Stimulated activated CD4-positive, alpha-beta T cell treated with anti-CD3 and anti-CD28 coated beads, TNF-alpha, amount 100 ng/mL, for 4 hours (primary cell): ENCODE results near the gene ACVR1B.
"Not testable (repeated sequence)": the region's sequence is repeated elsewhere in the genome, so short reads cannot be mapped to it uniquely, and the experiment has no call there.

Experiments
- DNase-seq, 3 experiments: peaks; one replicate each; pipeline ENCODE4 v3.0.0-alpha.2; 2020; ENCODE audit warnings: low read depth in 3 of 3

ACVR1B gene

GRCh38 chr12:51970904-51971646 lies 19.6 kb downstream of the ACVR1B start:
- DNase-seq, result no peak

GRCh38 chr12:51971679-51972421 lies 20.4 kb downstream of the ACVR1B start:
- DNase-seq, result no peak

GRCh38 chr12:51972422-51972812 lies 20.9 kb downstream of the ACVR1B start:
- DNase-seq, result no peak

GRCh38 chr12:51972849-51973273 lies 21.4 kb downstream of the ACVR1B start:
- DNase-seq, result no peak

DNA sequence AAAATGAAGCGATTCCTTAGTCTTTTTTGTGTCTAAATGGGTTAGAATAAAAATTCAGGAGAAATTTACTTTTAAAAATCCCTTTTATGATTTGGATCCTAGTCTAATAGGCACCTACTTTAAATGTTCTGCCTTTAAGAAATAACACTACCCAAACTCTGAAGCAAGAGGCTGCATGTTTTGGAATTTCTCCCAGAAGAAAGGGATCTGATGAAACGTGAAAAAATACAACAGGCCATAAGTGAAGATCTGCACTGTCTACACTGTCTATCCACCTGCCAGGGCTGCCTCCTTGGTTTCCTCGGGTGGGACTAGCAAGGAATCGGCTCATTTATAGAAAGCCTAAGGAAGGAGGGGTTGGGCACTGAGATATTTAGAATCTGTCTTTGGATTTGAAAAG lies 22.1 kb downstream of the ACVR1B start:
- DNase-seq, result no peak

- no peak for DNase-seq
Observed at GRCh38 chr12:51974646-51975045, 23.1 kb downstream of the ACVR1B start.

DNA sequence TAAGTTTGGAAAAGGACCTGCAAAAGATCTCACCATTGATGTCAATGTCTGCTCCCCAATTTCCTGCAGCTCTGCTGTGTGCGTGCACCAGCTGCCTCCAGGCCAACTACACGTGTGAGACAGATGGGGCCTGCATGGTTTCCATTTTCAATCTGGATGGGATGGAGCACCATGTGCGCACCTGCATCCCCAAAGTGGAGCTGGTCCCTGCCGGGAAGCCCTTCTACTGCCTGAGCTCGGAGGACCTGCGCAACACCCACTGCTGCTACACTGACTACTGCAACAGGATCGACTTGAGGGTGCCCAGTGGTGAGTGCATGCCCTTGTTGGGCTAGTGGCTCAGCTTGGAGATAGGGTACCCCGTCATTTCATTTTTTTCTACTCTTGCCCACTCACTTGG lies 23.7 kb downstream of the ACVR1B start:
- DNase-seq, result no peak

DNA sequence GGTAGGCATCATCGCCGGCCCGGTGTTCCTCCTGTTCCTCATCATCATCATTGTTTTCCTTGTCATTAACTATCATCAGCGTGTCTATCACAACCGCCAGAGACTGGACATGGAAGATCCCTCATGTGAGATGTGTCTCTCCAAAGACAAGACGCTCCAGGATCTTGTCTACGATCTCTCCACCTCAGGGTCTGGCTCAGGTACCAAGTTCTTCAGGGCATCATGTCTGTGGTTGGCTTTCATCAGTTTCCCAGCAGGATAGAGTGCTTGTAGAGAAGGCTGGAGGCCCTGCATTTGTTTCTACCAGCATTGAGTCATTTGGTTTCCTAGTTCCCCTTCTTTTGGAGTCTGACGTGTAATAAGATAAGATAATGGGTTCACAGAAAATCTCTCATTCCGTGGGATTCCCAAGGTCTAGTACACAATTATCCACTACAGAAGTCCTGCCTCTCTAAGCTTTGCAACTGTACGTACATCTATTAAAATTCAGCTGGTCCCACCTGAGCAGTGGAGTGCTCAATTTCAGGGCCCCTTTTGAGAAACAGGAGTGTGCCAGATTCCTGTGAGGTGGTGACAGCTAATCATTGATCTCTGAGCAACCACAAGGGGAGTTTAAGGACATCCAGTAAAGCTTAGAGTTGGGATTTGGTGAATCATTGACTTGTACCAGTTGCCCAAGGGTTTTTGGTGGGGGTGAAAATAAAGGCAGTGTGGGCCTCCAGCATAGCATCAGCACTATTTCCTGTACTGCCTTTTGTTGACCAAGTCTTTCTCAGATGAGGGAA lies 25.1 kb downstream of the ACVR1B start:
- no peak for DNase-seq

- no peak for DNase-seq
Observed at GRCh38 chr12:51977320-51977753, 25.8 kb downstream of the ACVR1B start.

DNA sequence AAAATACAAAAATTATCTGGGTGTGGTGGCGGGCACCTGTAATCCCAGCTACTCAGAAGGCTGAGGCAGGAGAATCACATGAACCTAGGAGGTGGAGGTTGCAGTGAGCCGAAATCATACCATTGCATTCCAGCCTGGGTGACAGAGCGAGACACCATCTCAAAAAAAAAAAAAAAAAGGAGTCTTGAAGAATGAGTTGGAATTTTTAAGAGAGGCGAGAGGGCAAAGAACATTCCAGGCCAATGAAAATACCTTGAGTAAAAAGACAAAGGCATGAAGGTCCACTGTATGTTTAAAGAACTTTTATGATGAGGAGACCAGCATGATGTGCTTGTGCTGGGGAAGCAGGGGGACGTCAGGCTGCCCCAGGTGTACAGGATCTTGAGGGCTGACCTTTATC lies 27.8 kb downstream of the ACVR1B start:
- DNase-seq, result not testable (repeated sequence)

GRCh38 chr12:51980051-51980808 lies 28.7 kb downstream of the ACVR1B start:
- DNase-seq, result peak; percentile 28 to 51 (median 39)

DNA sequence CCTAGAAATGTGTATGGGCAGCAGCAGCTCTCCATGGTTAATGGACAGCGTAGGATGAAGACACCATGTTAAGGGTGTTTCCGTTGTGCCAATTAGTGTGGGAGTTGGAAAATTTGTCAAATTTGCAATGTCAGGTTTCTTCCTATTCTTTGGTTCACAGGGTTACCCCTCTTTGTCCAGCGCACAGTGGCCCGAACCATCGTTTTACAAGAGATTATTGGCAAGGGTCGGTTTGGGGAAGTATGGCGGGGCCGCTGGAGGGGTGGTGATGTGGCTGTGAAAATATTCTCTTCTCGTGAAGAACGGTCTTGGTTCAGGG lies 29.3 kb downstream of the ACVR1B start:
- no peak for DNase-seq

DNA sequence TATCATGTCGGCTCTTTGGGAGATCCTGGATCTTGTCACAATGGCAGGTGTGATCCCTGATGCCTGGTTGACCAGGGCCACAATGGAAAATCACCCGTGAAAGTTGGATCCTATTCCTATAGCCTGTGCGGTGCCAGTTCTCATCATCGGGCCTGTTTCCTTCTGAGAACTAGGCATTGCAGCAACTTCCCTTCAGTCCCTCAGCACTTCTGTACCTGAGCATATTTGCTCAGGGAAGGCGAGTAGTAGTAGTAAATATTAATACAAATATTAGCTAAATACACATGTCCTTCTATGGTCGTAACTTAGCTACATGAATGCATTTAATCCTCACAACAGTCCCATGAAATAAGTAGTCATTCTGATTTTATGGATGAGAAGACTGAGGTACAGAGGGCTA lies 33.2 kb downstream of the ACVR1B start:
- no peak for DNase-seq

DNA sequence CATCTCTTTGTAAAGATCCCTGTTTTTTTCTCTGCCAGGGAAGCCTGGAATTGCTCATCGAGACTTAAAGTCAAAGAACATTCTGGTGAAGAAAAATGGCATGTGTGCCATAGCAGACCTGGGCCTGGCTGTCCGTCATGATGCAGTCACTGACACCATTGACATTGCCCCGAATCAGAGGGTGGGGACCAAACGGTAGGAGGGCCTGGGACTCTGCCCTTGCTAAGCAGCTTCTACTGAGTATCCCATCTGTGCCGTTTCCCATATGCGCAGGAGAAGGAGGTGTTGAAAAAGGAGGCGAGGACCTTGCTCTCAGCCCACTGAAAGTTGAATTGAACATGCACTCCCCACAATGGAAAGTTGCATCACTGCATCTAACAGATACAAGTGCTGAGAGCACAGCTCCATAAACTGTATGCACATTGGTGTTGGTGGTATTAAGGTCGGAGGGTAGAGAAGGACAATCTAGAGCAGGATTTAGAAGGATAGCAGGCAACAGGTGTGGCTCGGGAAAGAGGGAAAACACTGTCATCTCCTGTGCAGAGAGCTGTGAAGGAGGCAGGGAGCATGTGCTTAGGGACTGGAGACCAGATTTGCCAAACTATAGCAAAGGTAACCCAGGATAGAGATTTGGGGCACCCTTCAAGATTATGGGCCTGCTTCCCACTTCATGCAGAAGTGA lies 33.8 kb downstream of the ACVR1B start:
- DNase-seq, result no peak

- no peak for DNase-seq
Observed at GRCh38 chr12:51986834-51987233, 35.3 kb downstream of the ACVR1B start.

DNA sequence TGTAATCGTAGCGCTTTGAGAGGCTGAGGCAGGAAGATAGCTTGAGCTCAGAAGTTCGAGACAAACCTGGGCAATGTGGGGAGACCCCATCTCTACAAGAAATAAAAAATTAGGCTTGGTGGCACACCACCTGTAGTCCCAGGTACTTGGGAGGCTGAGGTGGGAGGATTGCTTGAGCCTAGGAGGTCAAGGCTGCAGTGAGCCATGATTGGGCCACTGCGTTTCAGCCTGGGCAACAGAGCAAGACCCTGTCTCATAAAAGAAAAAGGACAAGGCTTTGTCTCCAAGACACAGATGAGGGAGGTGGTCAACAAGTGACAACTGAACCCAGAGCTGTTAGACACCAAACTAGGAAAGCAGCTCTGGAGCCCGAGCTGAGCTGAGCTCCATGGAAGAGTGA lies 40.7 kb downstream of the ACVR1B start:
- no peak for DNase-seq

- DNase-seq, result no peak
Observed at GRCh38 chr12:51994539-51994820, 43.0 kb downstream of the ACVR1B start.

DNA sequence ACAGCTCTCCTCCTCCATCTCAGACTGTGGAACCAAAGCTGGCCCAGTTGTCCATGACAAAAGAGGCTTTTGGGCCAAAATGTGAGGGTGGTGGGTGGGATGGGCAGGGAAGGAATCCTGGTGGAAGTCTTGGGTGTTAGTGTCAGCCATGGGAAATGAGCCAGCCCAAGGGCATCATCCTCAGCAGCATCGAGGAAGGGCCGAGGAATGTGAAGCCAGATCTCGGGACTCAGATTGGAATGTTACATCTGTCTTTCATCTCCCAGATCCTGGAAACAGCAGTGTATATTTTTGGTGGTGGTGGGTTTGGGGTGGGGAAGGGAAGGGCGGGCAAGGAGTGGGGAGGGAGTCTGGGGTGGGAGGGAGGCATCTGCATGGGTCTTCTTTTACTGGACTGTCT lies 43.5 kb downstream of the ACVR1B start:
- no peak for DNase-seq

DNA sequence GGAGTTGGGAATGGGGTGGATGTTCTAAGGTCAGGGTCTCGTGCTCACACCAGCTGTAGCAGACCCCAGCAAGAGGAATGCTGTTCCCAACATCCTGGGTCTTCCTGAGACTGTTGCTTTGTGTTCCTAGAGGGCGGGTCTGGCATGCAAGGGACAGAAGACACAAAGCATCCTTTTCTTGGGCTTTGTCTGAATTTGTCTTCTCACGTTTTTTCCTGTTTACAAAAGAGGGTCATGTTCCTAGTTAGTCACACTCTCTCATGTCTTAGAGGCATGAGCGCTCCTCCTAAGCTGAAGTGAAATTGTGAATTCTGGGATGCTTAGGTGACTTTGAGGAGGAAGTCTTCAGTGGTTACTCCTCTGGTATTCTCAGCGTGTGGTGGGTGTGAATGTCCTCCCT lies 45.6 kb downstream of the ACVR1B start:
- DNase-seq, result no peak

GRCh38 chr12:52003016-52003550 lies 51.6 kb downstream of the ACVR1B start:
- no peak for DNase-seq

DNA sequence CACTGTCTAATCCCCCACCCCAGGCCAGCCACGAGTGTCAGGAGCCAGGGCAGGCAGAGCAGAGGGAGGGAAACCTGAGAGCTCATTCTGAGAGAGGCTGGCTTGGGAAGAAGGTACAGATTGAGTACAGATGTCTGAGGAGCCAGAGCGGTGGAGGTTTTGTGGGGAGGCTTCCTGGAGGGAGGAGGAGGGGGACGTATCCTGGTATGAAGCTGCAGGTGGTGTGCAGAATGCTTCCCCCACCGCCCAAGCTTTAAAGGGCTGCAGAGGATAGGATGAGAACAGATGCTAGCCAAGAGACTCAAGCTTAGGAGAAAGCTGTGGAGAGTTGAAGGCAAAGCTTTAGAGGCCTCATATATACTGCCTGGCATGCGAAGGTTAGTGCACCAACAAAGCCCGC lies 52.1 kb downstream of the ACVR1B start:
- no peak for DNase-seq
